A549 (cell line): ENCODE data around the gene RSAD1. TPM values are rescaled to one million over a fixed set of nuclear protein-coding genes. Genes with fewer than 3 reads are reported as not detected.

Source experiments
- ATAC-seq, 2 experiments: fragments of 200-7000 bp in 1 of 2; fragments of >200 bp in 1 of 2; cut with Nextera tagmentation in 1 of 2; cut with Tn5 transposase in 1 of 2; 3 replicates each; pipeline versions ENCODE4 v1.8.0 to v1.9.1; 2018 to 2020; ENCODE audit warnings: mild to moderate bottlenecking in 1 of 2, moderate library complexity in 1 of 2
- CTCF ChIA-PET: fragments of 300-600 bp; sonication (Branson Sonifier 250); formaldehyde crosslinking; extraction: SDS; loops from one replicate; lab custom pipeline; 2021; ENCODE audit warnings: antibody characterized with exemption, inconsistent platforms; lab: Yijun Ruan, JAX
- POLR2A ChIA-PET: fragments of 350-600 bp; formaldehyde crosslinking; extraction: SDS; loops from one replicate; lab custom pipeline; 2021; ENCODE audit warnings: antibody characterized with exemption, inconsistent platforms; lab: Yijun Ruan, JAX
- DNase-seq, 2 experiments: peaks; one replicate each; pipeline versions ENCODE4 v3.0.0 to v3.0.0-alpha.2; 2011 to 2016; ENCODE audit warnings: low read depth in 1 of 2, low spot score in 1 of 2
- FAIRE-seq: peaks from 2 replicates; lab custom pipeline; 2011; peaks lifted over from hg19 to GRCh38; lab: Jason Lieb, UNC
- H3K27ac ChIP-seq, 2 experiments: fragments of >200 bp; sonication (Bioruptor Twin); formaldehyde crosslinking; 3 replicates each; pipeline ENCODE4 v1.5.1; 2016 to 2017
- H3K4me1 ChIP-seq: fragments of >200 bp; sonication (Bioruptor Twin); formaldehyde crosslinking; 3 replicates; pipeline ENCODE4 v1.6.1; 2016
- H3K4me2 ChIP-seq: fragments of >200 bp; sonication (Bioruptor Twin); formaldehyde crosslinking; 3 replicates; pipeline ENCODE4 v1.6.1; 2016
- H3K4me3 ChIP-seq: fragments of >200 bp; sonication (Bioruptor Twin); formaldehyde crosslinking; 3 replicates; pipeline ENCODE4 v1.5.1; 2016
- H3K9me3 ChIP-seq: fragments of >200 bp; sonication (Bioruptor Twin); formaldehyde crosslinking; 3 replicates; pipeline ENCODE4 v1.6.1; 2016
- ATOH8 ChIP-seq: fragments of 250-450 bp; sonication (Bioruptor Pico); IDR thresholded peaks from 2 replicates; pipeline ENCODE4 v1.5.0; 2020; ENCODE audit warnings: low read depth, mild to moderate bottlenecking, moderate library complexity
- BCL3 ChIP-seq: fragments of >200 bp; sonication (Bioruptor Twin); formaldehyde crosslinking; IDR thresholded peaks from 3 replicates; pipeline ENCODE4 v1.6.1; 2016
- CTCF ChIP-seq: fragments of >200 bp; sonication (Bioruptor Twin); formaldehyde crosslinking; IDR thresholded peaks from 3 replicates; pipeline ENCODE4 v1.5.1; 2016
- E2F6 ChIP-seq: IDR thresholded peaks from 2 replicates; pipeline ENCODE4 v1.6.1; 2012; ENCODE audit warnings: low read depth, borderline replicate concordance
- ELK1 ChIP-seq: fragments of 150-350 bp; IDR thresholded peaks from 2 replicates; pipeline ENCODE4 v1.6.1; 2014; ENCODE audit warnings: low read depth, mild to moderate bottlenecking, low read length
- FOSB ChIP-seq: fragments of 250-450 bp; sonication (Bioruptor Pico); IDR thresholded peaks from 2 replicates; pipeline ENCODE4 v1.5.0; 2020; ENCODE audit warnings: mild to moderate bottlenecking, moderate library complexity
- GATA3 ChIP-seq: IDR thresholded peaks from 2 replicates; pipeline ENCODE4 v1.6.1; 2012; ENCODE audit warnings: borderline replicate concordance
- HDAC2 ChIP-seq: fragments of 200-600 bp; sonication (generic); IDR thresholded peaks from 2 replicates; pipeline ENCODE4 v1.6.1; 2016
- HES2 ChIP-seq: fragments of >200 bp; sonication (Bioruptor Twin); formaldehyde crosslinking; IDR thresholded peaks from 2 replicates; pipeline ENCODE4 v1.6.1; 2016
- HMGXB4 ChIP-seq: fragments of 250-450 bp; sonication (Bioruptor Pico); IDR thresholded peaks from 2 replicates; pipeline ENCODE4 v1.5.0; 2021; ENCODE audit warnings: mild to moderate bottlenecking, moderate library complexity, borderline replicate concordance
- JUNB ChIP-seq: fragments of >200 bp; sonication (Bioruptor Twin); formaldehyde crosslinking; IDR thresholded peaks from 2 replicates; pipeline ENCODE4 v1.6.1; 2016
- KDM5A ChIP-seq: fragments of 200-600 bp; sonication (generic); IDR thresholded peaks from 2 replicates; pipeline ENCODE4 v1.6.1; 2016; ENCODE audit warnings: antibody characterized with exemption, mild to moderate bottlenecking
- MAFK ChIP-seq: fragments of 450-650 bp; IDR thresholded peaks from 2 replicates; pipeline ENCODE4 v1.6.1; 2014; ENCODE audit not compliant: partially characterized antibody
- MYC ChIP-seq: IDR thresholded peaks from 2 replicates; pipeline ENCODE4 v1.6.1; 2012; ENCODE audit warnings: mild to moderate bottlenecking, inconsistent platforms, low read length, improper control_type of control experiment, borderline replicate concordance
- NR3C1 ChIP-seq: fragments of >200 bp; sonication (Bioruptor Twin); formaldehyde crosslinking; IDR thresholded peaks from 3 replicates; pipeline ENCODE4 v1.6.1; 2017
- PBX3 ChIP-seq: IDR thresholded peaks from 2 replicates; pipeline ENCODE4 v1.6.1; 2012
- RAD21 ChIP-seq, 2 experiments: fragments of >200 bp in 1 of 2; sonication (Bioruptor Twin) in 1 of 2; formaldehyde crosslinking in 1 of 2; IDR thresholded peaks in 1 of 2; conservative IDR thresholded peaks in 1 of 2; 2 replicates in 1 of 2; 3 replicates in 1 of 2; pipeline ENCODE4 v1.6.1; 2012 to 2018; ENCODE audit warnings: inconsistent platforms in 1 of 2
- SMC3 ChIP-seq: fragments of >200 bp; sonication (Bioruptor Twin); formaldehyde crosslinking; IDR thresholded peaks from 3 replicates; pipeline ENCODE4 v1.6.1; 2018; ENCODE audit warnings: inconsistent platforms
- TP53 ChIP-seq: fragments of 250-450 bp; sonication (Bioruptor Pico); IDR thresholded peaks from 2 replicates; pipeline ENCODE4 v1.5.0; 2021; ENCODE audit warnings: mild to moderate bottlenecking, moderate library complexity
- USF2 ChIP-seq: fragments of 450-650 bp; IDR thresholded peaks from 2 replicates; pipeline ENCODE4 v1.6.1; 2014; ENCODE audit warnings: antibody characterized with exemption
- ZC3H11A ChIP-seq: fragments of 450-650 bp; IDR thresholded peaks from 2 replicates; pipeline ENCODE4 v1.6.1; 2014; ENCODE audit warnings: antibody characterized with exemption, mild to moderate bottlenecking
- ZFP36 ChIP-seq: fragments of 450-650 bp; IDR thresholded peaks from 2 replicates; pipeline ENCODE4 v1.6.1; 2014; ENCODE audit warnings: borderline replicate concordance; ENCODE audit not compliant: partially characterized antibody
- ZSCAN20 ChIP-seq: fragments of 250-450 bp; sonication (Bioruptor Pico); IDR thresholded peaks from 2 replicates; pipeline ENCODE4 v1.8.0; 2022; ENCODE audit warnings: mild to moderate bottlenecking, moderate library complexity
- WGBS: methylation state at CpG from one replicate; pipeline ENCODE4 v1.1.6; 2017; ENCODE audit errors: missing lambda C conversion rate; 5-methylcytosine and 5-hydroxymethylcytosine counted together
- polyA plus RNA-seq, 4 experiments: library from polyadenylated mRNA; depleted of rRNA in 3 of 4; stranded (reverse); fragments of >200 nt; fragmentation: RNase III in 1 of 4; extraction: RNeasy Plus Mini Kit Qiagen cat#74134 plus additional on column Dnase treatment in 1 of 4; gene quantifications; 2 replicates in 3 of 4; 3 replicates in 1 of 4; pipeline ENCODE4 v1.2.3, GENCODE V29; 2011 to 2017

The RSAD1 gene
- polyA plus RNA-seq, 2 of the 4 experiments (the other 2 are of a cell fraction) = 38.2 to 42.0 TPM

GRCh38 chr17:50519141-50519834 is 40.6 kb downstream of the RSAD1 start:
- CTCF ChIA-PET = interaction anchor here (0.6 to 3.8 kb wide), 10 partner anchors 8 to 277 kb away, joined by 3 to 16 read pairs (median 5); no protein-coding TSS in a partner anchor
- Histone ChIP-seq H3K27ac (no peak overlapping the region), H3K4me2 (no peak overlapping the region), H3K9me3 (no peaks in the 10 kb centered on the region), H3K4me1 (peaks cover 9% of the 10 kb centered on the region; the same call in 1 of the 3 replicates), H3K4me3 (no peak overlapping the region)
- TF ChIP-seq HMGXB4 = no peak
- TF ChIP-seq NR3C1 = no peak
- no peak for TF ChIP-seq ELK1
- TF ChIP-seq KDM5A = no peak
- no peak for TF ChIP-seq SMC3
- TF ChIP-seq MAFK = no peak
- no peak for TF ChIP-seq BCL3
- TF ChIP-seq TP53 = no peak
- TF ChIP-seq ATOH8 = no peak
- TF ChIP-seq MYC = no peak
- no peak for TF ChIP-seq RAD21 (conservative IDR thresholded peaks at IDR 0.05 in 1 of 2, IDR thresholded peaks at IDR 0.05 in 1 of 2)
- POLR2A ChIA-PET = interaction anchor here (1.1 kb wide), 1 partner anchor 15 kb away, joined by 3 read pairs; no protein-coding TSS in a partner anchor
- ATAC-seq = 0 out of 6 replicates have a peak, but pooled peaks of 1 of the 2 experiments have one; percentile 17
- FAIRE-seq = no peak
- no peak for DNase-seq
- 75% methylated on average over 7 of the region's 8 CpGs for WGBS

GRCh38 chr17:50520483-50520882 is 41.8 kb downstream of the RSAD1 start:
- Histone ChIP-seq H3K9me3 (no peaks in the 10 kb centered on the region), H3K4me3 (no peak overlapping the region), H3K4me1 (peaks cover 1% of the 10 kb centered on the region; the same call in 1 of the 3 replicates), H3K27ac (no peak overlapping the region), H3K4me2 (no peak overlapping the region)
- CTCF ChIA-PET = interaction anchor here (0.6 to 3.8 kb wide), 17 partner anchors 9 to 429 kb away, joined by 3 to 16 read pairs (median 4); no protein-coding TSS in a partner anchor
- no peak for DNase-seq
- TF ChIP-seq CTCF (no peak), USF2 (no peak), ATOH8 (no peak), MAFK (no peak), NR3C1 (no peak), GATA3 (no peak), FOSB (CRISPR knock-in tag) (no peak), PBX3 (no peak), ZFP36 (no peak), ZSCAN20 (no peak), TP53 (no peak), E2F6 (no peak), JUNB (no peak), HDAC2 (no peak), ZC3H11A (no peak), HES2 (no peak)
- ATAC-seq = no peak
- no peak for FAIRE-seq
- 72% methylated on average over 2 of the region's 2 CpGs for WGBS
- POLR2A ChIA-PET = interaction anchor here (0.8 kb wide), 1 partner anchor 11 kb away, joined by 5 read pairs; no protein-coding TSS in a partner anchor
